ENCODE data around the gene MARF1. TPM values are rescaled to one million over a fixed set of nuclear protein-coding genes. Genes with fewer than 3 reads are reported as not detected.

Gene MARF1
- total RNA-seq, 4 donors from 2014 or later: 45.6 to 57.1 (median 50.9) TPM

DNA sequence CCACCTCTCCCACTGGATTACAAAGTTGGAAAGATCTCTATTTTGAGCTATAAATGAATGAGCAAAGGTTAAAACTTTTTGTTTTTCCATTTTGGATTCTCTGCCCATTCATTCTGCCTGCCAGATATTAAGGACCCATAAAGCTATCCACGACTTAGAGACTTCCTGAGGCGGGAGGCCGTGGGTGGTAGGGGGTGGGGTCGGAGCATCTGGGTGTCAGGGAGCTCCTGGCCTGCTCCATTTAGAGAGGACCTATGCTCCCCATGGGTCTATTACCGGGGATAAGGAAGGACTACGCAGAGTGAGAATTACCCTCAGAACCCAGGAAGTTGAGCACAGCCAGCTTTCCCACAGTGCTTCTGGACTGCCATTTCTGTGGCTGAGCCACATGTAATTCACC is 45.8 kb downstream of the MARF1 start:
- TF ChIP-seq, protein P1, sequence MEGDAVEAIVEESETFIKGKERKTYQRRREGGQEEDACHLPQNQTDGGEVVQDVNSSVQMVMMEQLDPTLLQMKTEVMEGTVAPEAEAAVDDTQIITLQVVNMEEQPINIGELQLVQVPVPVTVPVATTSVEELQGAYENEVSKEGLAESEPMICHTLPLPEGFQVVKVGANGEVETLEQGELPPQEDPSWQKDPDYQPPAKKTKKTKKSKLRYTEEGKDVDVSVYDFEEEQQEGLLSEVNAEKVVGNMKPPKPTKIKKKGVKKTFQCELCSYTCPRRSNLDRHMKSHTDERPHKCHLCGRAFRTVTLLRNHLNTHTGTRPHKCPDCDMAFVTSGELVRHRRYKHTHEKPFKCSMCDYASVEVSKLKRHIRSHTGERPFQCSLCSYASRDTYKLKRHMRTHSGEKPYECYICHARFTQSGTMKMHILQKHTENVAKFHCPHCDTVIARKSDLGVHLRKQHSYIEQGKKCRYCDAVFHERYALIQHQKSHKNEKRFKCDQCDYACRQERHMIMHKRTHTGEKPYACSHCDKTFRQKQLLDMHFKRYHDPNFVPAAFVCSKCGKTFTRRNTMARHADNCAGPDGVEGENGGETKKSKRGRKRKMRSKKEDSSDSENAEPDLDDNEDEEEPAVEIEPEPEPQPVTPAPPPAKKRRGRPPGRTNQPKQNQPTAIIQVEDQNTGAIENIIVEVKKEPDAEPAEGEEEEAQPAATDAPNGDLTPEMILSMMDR (IDR thresholded peaks at IDR 0.05; ENCODE audit: low read depth): no peak

DNA sequence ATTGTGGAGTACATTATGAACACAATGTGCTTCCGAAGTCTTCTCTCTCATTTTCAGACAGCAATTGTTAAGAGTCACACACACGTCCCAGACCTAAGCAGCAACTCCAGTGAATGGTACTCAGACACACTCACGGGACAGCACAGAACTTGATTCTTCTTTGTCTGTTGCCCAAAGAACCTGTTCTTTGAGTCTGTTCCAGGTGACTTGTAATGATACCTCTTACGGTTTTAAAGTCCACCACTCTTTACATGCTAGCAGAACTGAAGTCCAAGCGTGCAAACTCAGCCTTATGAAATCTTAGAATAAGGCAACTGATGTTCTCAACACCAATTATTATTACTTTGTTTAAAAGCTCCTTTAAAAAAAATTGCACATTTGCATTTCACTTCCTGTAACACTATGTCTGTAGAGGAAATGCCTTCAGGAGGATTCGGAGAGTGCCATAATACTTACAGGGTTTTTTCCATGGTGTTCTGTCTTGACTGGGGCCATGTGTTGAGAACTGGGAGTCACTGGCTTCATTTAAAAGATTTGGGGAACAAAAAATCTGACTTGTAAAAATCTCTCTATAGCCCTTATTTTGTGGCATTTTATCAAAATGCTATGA is 48.1 kb downstream of the MARF1 start:
- TF ChIP-seq, protein P1 (IDR thresholded peaks at IDR 0.05; ENCODE audit: low read depth): no peak

DNA sequence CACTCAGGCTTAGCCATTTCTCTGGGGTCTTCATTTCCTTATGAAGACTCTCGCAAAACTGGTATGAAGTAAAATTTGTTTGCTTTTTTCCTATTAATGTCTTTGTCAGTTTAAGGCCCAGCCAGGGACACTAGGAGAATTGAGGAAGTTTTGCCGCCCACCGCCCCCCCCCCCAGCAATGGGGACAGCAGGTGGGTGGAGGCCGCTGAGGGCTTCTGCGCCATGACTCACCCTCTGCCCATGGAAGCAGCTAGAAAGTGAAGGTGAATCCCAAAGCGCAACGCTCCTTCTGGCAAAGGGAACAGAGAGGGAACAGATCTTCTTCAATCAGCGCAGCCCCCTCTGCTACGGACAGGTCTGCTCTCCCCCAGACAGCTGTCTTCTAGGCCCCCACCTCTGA is 49.7 kb downstream of the MARF1 start:
- TF ChIP-seq, protein P1 (IDR thresholded peaks at IDR 0.05; ENCODE audit: low read depth): no peak

DNA sequence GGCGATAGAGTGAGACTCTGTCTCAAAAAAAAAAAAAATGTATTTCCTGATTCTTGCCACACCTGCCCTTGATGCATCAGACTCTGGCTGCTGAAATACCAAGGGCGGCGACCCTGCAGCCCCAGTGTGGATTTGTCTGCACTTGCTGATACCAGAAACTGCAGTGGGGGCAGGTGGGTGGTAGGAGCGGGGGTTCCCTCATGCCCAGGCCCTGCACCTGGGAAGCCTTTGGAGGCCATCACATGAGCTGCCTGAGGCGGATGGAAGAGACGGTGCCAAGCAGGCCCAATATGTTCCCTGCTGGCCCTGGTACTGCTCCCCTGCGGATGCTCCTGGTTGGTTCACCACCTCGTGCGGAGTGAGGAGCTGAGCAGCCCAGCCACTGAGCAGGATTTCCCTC is 50.6 kb downstream of the MARF1 start:
- TF ChIP-seq, protein P1 (IDR thresholded peaks at IDR 0.05; ENCODE audit: low read depth): no peak

GRCh38 chr16:15587152-15587825 is 55.7 kb downstream of the MARF1 start:
- TF ChIP-seq, protein P1 (IDR thresholded peaks at IDR 0.05; ENCODE audit: low read depth): no peak

DNA sequence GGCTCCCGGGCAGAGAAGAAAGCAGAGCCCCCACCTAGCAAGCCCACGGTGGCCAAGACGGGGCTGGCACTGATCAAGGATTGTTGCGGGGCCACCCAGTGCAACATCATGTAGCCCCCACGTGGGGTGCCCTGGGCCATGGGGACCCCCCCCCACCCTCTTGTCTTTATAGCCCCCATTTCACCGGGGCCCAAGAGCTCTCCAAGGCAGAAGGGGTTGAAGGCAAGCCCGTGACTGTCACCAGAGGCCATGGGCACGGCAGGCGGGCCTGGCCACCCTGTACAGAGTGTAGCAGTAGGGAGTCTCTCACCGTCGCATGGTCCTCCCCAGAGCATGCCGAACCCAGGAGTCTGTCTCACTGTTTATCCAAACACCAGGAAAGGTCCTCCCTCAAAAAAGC is 56.2 kb downstream of the MARF1 start:
- TF ChIP-seq, protein P1 (IDR thresholded peaks at IDR 0.05; ENCODE audit: low read depth): no peak

DNA sequence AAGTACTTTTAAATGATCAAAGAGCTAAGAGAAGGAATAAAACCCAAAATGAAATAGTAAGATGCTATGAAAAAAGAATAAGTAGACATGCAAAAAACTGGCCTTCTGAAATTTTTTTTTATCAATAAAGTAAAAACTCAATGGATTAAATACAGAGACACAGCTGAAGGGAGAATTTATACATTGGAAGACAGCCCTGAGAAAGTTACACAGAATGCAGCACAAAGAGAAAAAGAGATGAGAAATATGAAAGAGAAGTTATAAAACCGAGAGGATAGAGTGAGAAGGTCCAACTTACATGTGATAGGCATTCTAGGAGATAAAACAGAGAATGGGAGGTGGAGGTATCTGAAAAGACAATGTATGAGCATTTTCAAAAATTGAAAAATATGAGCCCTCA is 57.0 kb downstream of the MARF1 start:
- TF ChIP-seq, protein P1 (IDR thresholded peaks at IDR 0.05; ENCODE audit: low read depth): no peak

All from subcutaneous adipose tissue (tissue), 4 donors.